ENCODE data around the gene DGUOK.

The DGUOK gene

DNA sequence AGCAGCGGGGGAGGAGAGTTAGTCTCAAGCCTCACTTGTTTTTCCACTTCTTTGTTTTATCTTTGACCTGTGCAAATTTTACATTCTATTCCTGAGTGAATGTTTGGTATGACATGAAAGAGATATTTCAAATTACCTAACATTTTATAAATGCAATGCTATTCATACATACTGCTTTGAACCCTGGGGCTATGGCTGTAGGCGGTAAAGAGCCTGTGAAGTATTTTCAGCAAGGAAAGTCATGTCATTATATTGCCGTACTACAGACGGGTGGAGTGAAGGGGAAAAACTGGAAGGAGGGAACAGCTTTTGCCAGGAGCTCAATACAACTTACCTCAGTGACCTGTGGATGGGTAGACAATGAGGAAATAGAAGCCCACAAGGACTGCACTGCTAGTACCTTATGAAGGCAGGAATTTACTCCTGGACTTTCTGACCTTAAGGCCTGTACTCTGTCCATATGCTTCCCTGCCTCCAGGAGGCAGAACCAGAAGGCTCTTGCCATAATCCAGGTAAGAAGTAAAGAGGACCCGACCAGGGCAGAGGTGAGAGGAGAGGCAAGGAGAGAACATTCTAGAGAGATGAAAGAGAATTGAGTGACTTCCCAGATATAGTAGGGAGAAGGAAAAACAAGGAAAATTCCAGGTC is 29.7 kb downstream of the DGUOK start:
- DNase-seq: no peak

DNA sequence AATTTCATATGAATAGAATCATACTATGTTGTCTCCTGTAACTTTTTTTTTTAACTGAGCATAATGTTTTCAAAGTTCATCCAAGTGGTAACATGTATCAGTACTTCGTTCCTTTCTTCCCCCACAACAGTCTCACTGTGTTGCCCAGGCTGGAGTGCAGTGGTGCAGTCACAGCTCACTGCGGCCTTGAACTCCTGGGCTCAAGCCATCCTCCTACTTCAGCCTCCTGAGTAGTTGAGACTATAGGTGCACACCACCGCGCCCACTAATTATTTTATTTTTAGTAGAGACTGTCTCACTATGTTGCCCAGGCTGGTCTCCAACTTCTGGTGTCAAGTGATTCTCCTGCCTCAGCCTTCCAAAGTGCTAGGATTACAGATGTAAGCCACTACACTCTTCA is 34.6 kb downstream of the DGUOK start:
- DNase-seq: no peak

DNA sequence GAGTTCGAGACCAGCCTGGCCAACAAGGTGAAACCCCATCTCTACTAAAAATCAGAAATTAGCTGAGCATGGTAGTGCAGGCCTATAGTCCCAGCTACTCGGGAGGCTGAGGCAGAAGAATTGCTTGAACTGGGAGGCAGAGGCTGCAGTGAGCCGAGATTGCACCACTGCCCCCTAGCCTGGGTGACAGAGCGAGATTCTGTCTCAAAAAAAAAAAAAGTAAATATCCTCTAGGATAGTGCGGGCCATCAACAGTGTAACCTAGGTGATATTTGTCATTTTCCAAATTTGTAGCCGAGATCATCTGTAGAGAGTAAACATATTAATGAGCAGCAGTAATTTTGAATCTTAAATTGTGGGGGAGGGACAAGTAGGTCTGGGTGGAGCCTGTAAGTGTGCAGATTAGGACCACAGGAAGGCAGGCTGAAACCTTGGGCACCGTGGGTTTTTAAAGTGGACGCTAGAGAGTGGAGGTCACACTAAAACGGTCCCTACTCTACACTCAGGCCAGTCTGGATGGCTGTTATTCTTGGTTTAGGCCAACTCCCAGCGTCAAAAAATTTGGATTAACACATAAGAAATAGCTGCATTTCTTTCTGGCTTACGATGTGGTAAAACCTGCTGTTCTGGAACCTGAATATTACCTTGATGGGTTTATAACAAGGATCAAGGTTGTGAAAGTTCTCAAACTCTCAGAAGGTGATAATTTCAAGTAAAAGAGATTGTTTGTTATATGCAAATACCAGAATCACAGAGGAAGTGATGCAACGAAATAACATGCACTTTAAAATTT is 35.3 kb downstream of the DGUOK start:
- no peak for DNase-seq

DNA sequence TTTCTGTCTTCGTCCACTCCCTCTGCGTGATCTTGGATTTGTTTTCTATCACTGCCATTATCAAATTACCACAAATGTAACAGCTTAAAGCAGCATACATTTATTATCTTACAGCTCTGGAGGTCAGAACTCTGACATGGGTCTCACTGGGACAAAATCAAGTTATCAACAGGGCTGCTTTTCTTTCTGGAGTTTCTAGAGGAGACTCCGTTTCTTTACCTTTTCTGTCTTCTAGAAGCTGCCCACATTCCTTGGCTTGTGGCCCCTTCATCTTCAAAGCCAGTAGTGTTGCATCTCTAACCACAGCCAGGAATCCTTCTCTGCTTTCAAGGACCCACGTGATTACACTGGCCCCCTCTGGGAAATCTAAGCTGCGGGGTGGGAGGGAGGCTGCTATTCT is 36.1 kb downstream of the DGUOK start:
- DNase-seq: no peak

DNA sequence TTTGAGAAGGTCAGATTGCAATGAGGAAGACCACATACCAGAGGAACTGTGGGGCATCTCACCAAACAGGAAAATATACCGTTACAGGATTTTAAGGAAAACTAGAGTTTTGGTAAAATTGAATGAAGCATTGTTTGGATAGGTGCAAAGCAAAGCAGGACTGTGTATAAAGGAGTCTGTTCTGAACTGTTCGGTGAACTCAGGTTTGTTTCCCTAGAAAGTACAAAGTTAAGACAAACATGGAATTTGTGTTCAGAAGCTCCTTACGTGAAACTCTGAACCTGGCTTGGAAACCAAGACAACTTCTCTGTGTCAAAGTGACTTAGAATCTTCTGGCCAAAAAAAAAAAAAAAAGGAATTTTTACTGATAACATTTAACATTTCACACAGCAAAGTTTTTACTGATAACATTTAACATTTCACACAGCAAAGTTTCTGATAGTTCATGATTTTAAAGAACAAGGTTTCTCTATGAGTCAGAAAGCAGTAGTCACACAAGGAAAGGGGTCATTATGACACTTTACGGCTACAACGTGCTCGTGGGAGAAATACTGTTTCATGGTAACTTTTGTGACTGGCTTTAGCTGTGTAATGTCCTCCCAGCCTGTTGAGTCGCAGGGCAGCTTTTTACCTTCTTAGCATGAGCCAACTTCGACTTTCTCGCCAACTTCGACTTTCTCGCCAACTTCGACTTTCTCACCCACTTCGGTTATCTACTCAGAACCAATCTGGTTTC is 36.9 kb downstream of the DGUOK start:
- no peak for DNase-seq

DNA sequence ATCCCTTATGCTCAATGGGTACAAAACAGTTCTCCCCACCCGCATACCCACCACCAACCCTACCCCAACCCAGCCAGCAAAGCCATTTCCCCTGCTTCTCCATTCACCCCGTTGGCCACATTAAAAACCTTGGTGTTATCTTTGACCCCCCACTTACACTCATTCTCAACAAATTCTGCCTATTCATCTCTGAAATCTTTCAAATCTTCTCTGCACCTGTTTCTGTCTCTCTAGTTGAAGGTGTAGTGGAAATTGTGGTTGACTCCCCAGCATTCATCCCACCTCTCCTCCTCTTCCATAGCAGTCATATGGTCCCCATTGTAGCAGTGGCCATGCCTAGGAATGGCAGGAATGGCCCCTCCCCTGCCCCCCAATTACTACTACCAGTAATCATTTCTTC is 37.5 kb downstream of the DGUOK start:
- no peak for DNase-seq

DNA sequence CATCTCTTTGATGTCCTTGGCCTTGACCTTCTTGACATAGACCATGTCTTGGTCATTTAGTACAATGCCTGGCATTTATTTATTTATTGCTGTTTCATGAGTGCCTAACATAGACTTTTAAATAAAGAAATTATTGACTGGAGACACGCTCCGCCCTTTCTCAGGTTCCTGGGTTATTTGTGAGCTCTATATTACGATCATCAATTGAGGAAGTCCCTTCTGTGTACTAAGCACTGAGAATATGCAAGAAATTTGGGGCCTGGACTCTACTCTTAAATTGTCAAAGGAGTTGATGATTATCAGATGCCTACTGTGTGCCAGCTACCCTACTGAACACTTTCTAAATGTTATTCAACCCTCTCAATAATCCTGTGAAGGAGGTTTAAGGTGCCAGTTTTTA is 38.4 kb downstream of the DGUOK start:
- no peak for DNase-seq

DNA sequence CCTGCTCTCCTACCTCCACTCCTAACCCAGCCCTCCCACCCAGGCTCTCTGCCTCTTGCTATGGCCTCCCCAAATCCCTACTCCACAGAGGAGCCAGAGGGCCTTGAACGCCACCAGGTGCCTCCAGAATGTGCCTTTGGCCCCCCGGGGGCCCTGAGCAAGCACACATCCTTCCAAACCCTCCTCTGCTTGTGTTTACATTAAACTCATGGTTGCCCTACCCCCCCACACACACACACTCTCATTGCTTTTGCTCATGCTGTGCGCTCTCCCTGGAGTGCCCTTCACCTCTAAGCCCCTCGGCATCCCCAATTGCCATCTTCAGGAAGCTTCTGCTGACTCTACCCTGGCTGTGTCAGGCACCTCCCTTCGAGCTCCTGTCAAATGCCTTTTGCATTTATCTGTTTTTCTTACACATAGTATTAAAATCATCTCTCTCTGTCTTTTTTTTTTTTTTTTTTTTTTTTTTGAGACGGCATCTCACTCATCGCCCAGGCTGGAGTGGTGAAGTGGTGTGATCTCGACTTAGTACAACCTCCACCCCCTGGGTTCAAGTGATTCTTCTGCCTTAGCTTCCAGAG is 41.8 kb downstream of the DGUOK start:
- no peak for DNase-seq

DNA sequence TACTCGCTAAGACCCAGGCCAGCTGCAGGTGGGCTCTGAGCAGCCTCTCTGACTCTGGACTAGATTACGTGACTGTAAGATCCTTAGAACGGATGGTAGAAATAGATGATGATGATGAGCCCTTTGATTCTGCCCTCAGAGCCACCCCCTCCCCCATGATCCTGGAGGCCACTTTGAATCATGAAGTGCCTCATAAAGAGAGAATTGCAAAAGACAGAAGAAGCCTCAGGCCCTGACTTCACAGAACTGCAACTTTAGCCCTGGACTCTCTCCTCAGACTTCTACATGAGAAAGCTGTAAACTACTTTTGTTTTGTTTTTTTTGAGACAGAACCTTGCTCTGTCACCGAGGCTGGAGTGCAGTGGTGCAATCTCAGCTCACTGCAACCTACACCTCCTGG is 42.7 kb downstream of the DGUOK start:
- DNase-seq: no peak

DNA sequence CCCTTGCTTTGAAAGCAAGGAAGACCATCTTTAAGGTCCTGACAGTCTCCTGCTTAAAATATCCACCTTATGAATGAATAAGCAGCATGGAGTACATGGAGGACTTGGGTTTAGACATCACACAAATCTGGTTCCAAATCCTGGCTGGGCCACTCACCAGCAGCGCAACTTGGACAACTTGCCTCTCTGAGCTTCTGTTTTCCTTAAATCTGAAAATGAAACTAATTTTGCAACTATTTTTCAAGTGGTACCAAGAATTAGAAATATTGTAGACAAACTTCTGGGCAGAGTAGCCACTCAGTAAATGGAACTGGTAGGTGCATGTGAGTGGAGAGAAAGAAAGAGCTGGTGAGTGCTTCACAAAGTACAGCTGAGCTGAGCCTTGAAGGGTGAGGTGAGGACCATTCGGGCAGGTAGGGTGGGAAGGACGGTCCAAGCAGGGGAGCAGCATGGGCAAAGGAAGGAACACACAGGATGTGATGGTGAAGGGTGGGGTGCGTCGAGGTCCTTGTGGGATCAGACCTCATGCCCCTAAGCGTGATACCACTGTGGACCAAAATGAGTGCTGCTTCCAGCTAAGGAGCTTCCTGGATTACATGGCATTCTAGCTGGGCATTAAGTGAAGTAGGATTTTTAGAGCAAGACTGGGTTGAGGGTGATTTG is 43.6 kb downstream of the DGUOK start:
- DNase-seq: no peak

DNA sequence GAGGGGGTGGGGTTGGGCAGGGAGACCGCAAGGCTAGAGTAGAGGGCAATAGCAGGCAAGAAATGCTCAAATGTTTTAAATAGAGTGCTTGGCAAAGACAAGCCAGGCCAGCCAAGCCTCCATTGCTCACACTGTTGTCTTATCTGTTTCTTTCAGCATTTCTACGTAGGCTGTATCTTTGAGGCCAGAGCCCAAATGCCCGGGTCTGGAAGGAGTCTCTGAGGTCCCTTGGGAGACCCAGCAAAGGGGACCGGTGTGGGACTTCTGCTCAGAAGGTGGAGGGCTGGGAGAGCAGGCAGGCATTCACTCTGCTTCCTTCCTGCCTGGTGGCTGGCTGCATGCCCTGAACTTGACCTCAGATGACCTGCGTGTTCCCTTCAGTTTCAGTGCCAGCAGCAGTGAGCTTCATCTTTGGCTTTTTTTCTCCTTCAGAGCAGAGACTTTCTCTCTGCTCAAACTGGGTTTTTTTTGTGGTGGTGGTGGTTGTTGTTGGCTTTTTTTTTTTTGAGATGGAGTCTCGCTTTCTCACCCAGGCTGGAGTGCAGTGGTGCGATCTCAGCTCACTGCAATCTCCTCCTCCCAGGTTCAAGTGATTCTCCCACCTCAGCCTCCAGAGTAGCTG is 44.3 kb downstream of the DGUOK start:
- DNase-seq: peak; percentile 45

DNA sequence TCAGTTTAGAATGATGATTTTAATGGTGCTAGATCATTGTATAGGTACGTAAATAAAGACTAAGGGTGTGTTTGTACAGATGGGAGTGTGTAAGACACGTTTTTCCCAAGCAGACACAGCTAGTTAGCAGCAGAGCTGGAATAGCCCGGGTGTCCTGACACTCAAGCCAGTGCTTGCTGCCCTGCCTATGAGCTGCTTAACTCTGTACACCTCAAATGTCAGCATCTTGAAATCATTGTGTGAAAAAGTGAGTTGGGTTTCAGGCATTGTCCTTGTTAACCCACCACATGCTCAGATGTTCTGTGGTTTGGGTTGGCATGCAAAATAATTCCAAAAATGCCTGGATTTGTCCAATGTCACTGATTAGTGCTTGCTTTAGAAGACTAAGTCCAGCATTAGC is 45.0 kb downstream of the DGUOK start:
- no peak for DNase-seq

DNA sequence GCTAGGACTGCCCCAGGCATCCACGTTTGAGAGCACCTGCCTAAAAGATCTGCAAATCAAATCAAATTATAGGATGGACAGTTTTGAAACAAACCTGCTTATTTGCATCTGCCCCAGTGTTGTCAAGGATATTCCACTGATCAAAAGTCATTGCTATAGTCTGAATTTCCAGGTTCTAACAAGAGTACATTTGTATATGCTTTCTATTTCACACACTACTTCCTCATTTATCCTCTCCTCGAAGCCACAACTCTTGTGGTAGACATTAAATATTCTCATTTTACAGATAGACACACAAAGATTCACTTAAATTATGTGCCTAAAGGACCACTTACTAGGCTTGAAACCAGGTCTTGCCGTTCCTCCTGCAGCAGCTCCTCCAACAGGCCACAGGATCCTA is 46.2 kb downstream of the DGUOK start:
- DNase-seq: no peak

DNA sequence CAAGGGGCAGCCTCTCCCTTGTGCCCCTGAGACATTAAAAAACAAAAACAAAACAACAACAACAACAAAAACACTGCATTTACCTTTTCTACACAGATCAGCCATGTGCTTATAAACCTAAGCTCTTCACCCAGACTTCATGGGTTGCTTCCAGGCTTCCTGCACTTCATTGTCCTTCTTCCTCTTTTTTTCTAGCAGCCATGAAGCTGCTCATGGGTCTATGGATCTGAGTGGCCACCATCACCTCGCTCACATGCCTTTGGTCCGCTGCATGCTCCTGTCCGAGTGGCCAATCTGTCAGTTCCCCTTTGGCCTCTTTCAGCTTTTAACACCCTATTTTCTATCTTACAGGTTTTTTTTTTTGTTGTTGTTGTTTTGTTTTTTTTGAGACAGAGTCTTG is 49.1 kb downstream of the DGUOK start:
- DNase-seq: no peak

DNA sequence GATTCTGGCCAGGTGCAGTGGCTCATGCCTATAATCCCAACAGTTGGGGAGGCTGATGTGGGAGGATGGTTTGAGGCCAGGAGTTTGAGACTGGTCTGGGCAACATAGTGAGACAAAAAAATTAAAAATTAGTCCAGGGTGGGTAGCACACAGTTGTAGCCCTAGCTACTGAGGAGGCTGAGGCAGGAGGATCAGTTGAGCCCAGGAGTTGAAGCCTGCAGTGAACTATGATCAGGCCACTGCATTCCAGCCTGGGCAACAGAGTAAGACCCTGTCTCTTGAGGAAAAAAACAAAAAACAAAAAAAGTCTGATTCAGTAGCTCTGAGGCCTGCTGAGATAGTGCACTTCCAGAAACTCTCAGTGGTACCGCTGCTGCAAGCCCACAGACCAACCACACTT is 50.1 kb downstream of the DGUOK start:
- DNase-seq: no peak

DNA sequence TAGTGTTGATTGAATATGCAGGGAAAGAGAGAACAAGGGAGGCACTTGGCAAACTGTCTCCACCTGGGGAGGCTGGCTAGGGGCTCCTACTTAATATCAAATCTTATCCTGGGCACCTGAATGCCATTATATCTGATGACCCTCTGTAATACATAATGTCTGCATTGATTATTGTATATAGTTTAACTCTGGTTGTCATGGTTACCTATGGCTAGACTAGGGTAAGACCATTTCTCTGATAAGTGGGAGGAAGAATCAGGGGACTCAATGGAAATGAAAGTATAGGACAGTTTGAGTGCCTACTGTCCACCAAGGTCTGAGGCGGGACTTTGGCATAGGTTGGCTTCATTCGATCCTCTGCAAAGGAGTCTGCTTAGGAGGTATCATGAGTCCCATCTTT is 50.8 kb downstream of the DGUOK start:
- DNase-seq: no peak

DNA sequence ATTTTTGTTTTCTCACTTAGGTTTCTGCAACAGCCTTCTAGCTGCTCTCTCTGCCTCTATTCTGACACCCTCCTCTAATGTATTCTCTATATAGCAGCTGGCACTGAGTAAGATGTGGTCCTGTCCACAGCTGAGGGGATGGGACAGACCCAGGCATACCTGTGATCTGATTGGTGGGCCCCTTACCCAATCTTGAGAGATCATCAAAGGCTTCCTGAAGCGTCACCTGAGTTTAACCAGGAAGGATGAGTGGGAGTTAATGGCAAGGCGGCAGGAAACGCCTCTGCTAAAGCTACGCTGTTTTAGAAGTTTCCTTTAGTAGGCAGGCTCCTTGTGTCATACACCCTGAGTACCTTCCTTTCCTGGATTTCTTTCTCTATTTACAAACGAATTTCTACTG is 52.3 kb downstream of the DGUOK start:
- DNase-seq: peak; percentile 41

DNA sequence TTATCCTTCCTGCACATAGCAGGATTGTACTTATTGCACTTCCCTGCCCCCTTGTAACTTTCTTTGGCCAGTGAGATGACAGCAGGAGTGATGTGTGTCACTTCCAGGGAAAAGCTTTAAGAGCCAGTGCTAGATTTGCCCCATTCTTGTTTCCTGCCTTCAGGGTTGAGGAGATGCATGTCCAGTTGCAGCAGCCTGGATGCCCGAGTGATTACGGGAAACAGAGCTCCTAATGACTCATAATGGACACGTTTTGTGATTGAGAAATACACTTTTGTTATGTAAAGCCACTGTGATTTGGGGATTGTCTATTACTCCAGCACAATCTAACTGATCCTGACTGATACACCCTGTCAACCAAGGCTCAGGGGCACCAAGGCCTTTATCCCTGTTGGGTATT is 53.0 kb downstream of the DGUOK start:
- no peak for DNase-seq

DNA sequence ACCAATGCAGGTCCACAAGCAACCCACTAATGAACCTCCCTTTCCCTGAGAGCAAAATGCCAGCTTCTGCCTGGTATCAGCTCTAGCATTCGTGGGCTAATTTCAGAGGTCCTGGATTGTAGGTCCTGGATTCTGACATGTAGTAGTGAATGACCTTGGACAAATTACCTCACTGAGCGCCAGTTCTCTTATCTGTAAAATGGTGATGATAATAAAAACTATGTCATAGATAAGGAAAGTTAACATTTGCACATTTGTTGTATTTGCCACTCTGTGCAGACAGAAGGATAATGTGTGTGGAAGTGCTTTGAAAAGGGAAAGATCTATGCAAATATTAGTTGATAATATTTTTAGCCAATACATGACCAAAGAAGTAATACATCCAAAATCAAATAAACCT is 53.9 kb downstream of the DGUOK start:
- no peak for DNase-seq

DNA sequence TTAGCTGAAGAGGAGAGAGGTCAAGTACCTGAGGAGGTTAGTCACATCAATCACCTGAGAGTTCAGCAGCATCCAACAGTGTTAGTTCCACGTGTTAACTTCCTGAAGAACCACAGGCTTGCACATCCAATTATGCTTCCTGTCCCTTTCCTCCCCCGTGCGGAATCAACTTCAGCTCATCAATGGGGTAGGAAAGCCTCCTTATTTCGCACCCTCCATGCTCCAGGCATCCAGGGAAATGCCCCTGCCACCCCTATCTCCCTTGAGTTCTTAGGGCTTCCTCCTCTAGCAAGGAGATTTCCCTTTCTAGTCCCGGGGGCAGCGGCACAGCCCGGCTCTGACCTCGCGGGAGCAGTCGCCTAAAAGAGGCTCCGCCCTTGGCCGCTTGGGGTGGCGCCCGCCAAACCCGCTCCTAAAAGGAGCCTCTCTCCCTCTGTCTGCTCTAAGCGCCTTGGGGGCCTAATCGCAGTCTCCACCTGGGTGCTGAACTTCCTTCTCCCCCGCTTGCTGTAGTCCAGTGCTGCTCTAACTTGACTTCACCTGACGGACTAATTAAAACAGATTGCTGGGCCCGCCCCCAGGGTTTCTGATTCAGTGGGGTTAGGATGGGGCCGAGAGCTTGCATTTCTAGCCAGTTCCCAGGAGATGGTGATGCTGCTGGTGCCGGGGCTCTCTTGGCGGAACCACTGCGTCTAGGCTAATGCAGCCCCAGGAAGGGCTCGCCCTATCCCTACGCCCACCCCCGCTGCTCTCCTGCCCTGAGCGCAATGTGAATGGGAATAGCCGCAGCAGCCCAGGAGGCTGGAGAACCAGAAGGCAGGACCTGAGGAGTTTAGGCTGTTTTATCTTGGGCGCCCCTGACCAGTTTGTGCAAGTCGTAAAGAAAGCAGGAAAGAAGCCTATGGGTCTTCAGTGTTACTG is 54.7 kb downstream of the DGUOK start:
- DNase-seq: no peak

DNA sequence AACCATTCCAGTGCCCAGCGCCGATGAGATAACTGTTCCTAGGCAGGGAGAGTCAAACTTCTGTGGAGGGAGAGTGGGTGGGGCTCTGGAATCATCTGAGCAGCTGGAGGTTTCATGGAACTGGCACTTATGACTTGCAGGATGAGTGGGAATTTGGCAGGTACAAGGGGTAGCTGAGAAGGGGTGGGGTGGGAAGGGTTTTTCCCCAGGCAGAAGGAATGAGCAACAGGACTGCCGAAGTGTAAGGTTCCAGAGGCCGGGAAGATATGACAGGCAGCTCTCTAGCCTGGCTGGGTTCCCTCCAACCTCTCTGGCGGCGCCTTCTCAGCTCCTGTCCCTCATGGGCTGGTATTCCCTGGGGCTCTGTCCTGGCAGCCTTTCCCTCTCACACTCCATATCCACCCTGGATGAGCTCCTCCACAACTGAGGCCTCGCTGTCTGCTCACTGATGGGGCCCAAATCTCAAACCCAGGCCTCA is 55.5 kb downstream of the DGUOK start:
- DNase-seq: no peak
